ENCODE measurements around the gene PTPRK.
A peak's percentile ranks its signal among the peaks of the same experiment; 100 is the strongest.
"Not testable (repeated sequence)": the region's sequence is repeated elsewhere in the genome, so short reads cannot be mapped to it uniquely, and the experiment has no call there.

PTPRK gene

GRCh38 chr6:128487055-128487454, 33.3 kb downstream of the PTPRK start:
- DNase-seq, result no peak

- DNase-seq, result not testable (repeated sequence)
Observed at GRCh38 chr6:128486580-128486979, 33.8 kb downstream of the PTPRK start.

GRCh38 chr6:128483472-128484135, 36.8 kb downstream of the PTPRK start:
- no peak for DNase-seq

- DNase-seq, result no peak
Observed at GRCh38 chr6:128482642-128483041, 37.8 kb downstream of the PTPRK start.

- DNase-seq, result no peak
Observed at GRCh38 chr6:128479991-128480390, 40.4 kb downstream of the PTPRK start.

- DNase-seq, result no peak
Observed at GRCh38 chr6:128479048-128479666, 41.2 kb downstream of the PTPRK start.

- no peak for DNase-seq
Observed at GRCh38 chr6:128478230-128479047, 42.0 kb downstream of the PTPRK start.

- no peak for DNase-seq
Observed at GRCh38 chr6:128474933-128475332, 45.5 kb downstream of the PTPRK start.

GRCh38 chr6:128474481-128474880, 45.9 kb downstream of the PTPRK start:
- DNase-seq, result no peak

- no peak for DNase-seq
Observed at GRCh38 chr6:128471907-128472306, 48.5 kb downstream of the PTPRK start.

- DNase-seq, result no peak
Observed at GRCh38 chr6:128465368-128466343, 54.7 kb downstream of the PTPRK start.

GRCh38 chr6:128464790-128465189, 55.6 kb downstream of the PTPRK start:
- DNase-seq, result no peak

GRCh38 chr6:128463942-128464341, 56.5 kb downstream of the PTPRK start:
- DNase-seq, result no peak

- DNase-seq, result no peak
Observed at GRCh38 chr6:128461501-128461900, 58.9 kb downstream of the PTPRK start.

GRCh38 chr6:128456510-128457230, 63.7 kb downstream of the PTPRK start:
- peak; percentile 3 for DNase-seq

GRCh38 chr6:128455959-128456358, 64.4 kb downstream of the PTPRK start:
- no peak for DNase-seq

- DNase-seq, result no peak
Observed at GRCh38 chr6:128452713-128453112, 67.7 kb downstream of the PTPRK start.

- peak; percentile 78 for DNase-seq
Observed at GRCh38 chr6:128446497-128446896, 73.9 kb downstream of the PTPRK start.

GRCh38 chr6:128443553-128443952, 76.8 kb downstream of the PTPRK start:
- no peak for DNase-seq

- DNase-seq, result no peak
Observed at GRCh38 chr6:128439627-128440026, 80.8 kb downstream of the PTPRK start.

GRCh38 chr6:128438393-128438792, 82.0 kb downstream of the PTPRK start:
- no peak for DNase-seq

GRCh38 chr6:128437685-128438084, 82.7 kb downstream of the PTPRK start:
- DNase-seq, result no peak

Data from NCI-H1417 treated with DMSO at 0.1 percent for 48 hours (cell line).